ENCODE results near the gene EMC6. TPM values are rescaled to one million over a fixed set of nuclear protein-coding genes. Genes with fewer than 3 reads are reported as not detected.
A peak's percentile ranks its signal among the peaks of the same experiment; 100 is the strongest.

The EMC6 gene
- total and polyA plus RNA-seq, 2 of the 4 experiments (the other 2 are of a cell fraction), result 10.9 to 80.5 TPM

- Histone ChIP-seq H4K8ac (ENCODE audit: low read depth in 2 of 2, low read length in 2 of 2) (peak overlapping the region in 1 of 2 experiments; percentile 70; a peak in 1 of 4 replicates), H4K5ac (ENCODE audit: low read depth, low read length) (no peak overlapping the region), H3K9ac (ENCODE audit: low read depth, low read length) (no peak overlapping the region), H3K23ac (ENCODE audit: low read depth, low read length) (no peak overlapping the region), H2AK9ac (replicated peaks; ENCODE audit: low read depth, low read length, poor library complexity) (peak overlapping the region; percentile 2), H2BK120ac (ENCODE audit: low read depth, low read length) (no peak overlapping the region), H3K4ac (ENCODE audit: low read depth, low read length) (peak overlapping the region; percentile 62), H2BK5ac (ENCODE audit: low read depth, low read length, poor library complexity, severe bottlenecking) (no peak overlapping the region), H2BK15ac (ENCODE audit: low read depth, low read length) (no peak overlapping the region), H2AK5ac (ENCODE audit: low read depth, low read length) (peak overlapping the region; percentile 20), H3K27me3 (ENCODE audit: control insufficient read depth, insufficient read depth, low read length) (no peaks in the 10 kb centered on the region), H2AFZ (replicated peaks; ENCODE audit: low read length, poor library complexity) (peak overlapping the region; percentile 16), H3K36me3 (ENCODE audit: control insufficient read depth, insufficient read depth, low read length) (peaks cover 35% of the 10 kb centered on the region), H3K79me1 (ENCODE audit: low read depth in 1 of 2, low read length in 2 of 2) (peaks cover 0 to 28% of the 10 kb centered on the region in 2 experiments; a peak in 2 of 4 replicates), H3K18ac (ENCODE audit: low read depth, low read length) (peak overlapping the region; percentile 38; the same call in 1 of the 2 replicates), H3K4me3 (ENCODE audit: insufficient read depth, low read depth, low read length) (no peak overlapping the region), H3K56ac (ENCODE audit: extremely low read depth, insufficient read depth, low read length) (no peak overlapping the region; the same call in 1 of the 2 replicates), H3K4me2 (ENCODE audit: low read depth, low read length) (no peak overlapping the region), H2BK20ac (ENCODE audit: low read depth, low read length) (no peak overlapping the region), H3K14ac (replicated peaks; ENCODE audit: low read depth, low read length) (peak overlapping the region; percentile 52; the same call in 1 of the 2 replicates), H3K9me1 (ENCODE audit: insufficient read depth, low read length) (peaks cover 18% of the 10 kb centered on the region), H3K9me3 (ENCODE audit: control insufficient read depth, insufficient read depth, low read length) (no peaks in the 10 kb centered on the region), H3K27ac (ENCODE audit: insufficient read depth, low read length) (peak overlapping the region; percentile 66), H4K91ac (ENCODE audit: insufficient read depth, low read depth, low read length) (no peak overlapping the region), H3K4me1 (ENCODE audit: control insufficient read depth, insufficient read depth, low read length) (peaks cover 8% of the 10 kb centered on the region), H4K20me1 (ENCODE audit: insufficient read depth, low read length) (peaks cover 39% of the 10 kb centered on the region)
- peak; percentile 77 for ATAC-seq (ENCODE audit: low read depth)
- ChIA-PET CTCF (no interaction called here), POLR2A (ENCODE audit: unreplicated experiment) (interaction anchor here (0.6 kb wide), 1 partner anchor 58 kb away, joined by 3 read pairs; no protein-coding TSS in a partner anchor)
- peak; percentile 83 for DNase-seq
- BruUV-seq (replicated peaks), result no TSS peak
- in situ Hi-C loops (cut with MboI; ENCODE audit: low sequenced_read_pairs) (no loop called here), dilution Hi-C loops (cut with HindIII; ENCODE audit: low sequenced_read_pairs, unreplicated experiment) (no loop called here), intact Hi-C loops (cut with micrococcal nuclease) (no loop called here)
- no CpG with 5 or more reads among the region's 22 CpGs for WGBS, 2 experiments (ENCODE audit: extremely low coverage in 2 of 2, insufficient read length in 1 of 2)
- TF ChIP-seq USF2 (IDR thresholded peaks at IDR 0.05; ENCODE audit: low read depth, low read length), result 0 out of 2 replicates have a peak, but pooled peaks have one; percentile 14
- TF ChIP-seq CEBPB (IDR thresholded peaks at IDR 0.05; ENCODE audit: low read depth, low read length), result no peak
- TF ChIP-seq CTCF (conservative IDR thresholded peaks at IDR 0.05; ENCODE audit: low read depth, low read length), result no peak
- TF ChIP-seq SMC3 (IDR thresholded peaks at IDR 0.05; ENCODE audit: low read depth, low read length), result no peak
- peak; percentile 76 for TF ChIP-seq MXI1 (IDR thresholded peaks at IDR 0.05; ENCODE audit: borderline replicate concordance, low read depth, low read length)
- TF ChIP-seq FOS (IDR thresholded peaks at IDR 0.05; ENCODE audit: low read depth, low read length), result peak; percentile 61; the same call in 1 of the 2 replicates
- TF ChIP-seq BHLHE40 (IDR thresholded peaks at IDR 0.05; ENCODE audit: low read depth, low read length), result 0 out of 2 replicates have a peak, but pooled peaks have one; percentile 6
- no peak for TF ChIP-seq ELK1 (IDR thresholded peaks at IDR 0.05; ENCODE audit: borderline replicate concordance, low read depth, low read length)
- no peak for TF ChIP-seq RFX5 (IDR thresholded peaks at IDR 0.05; ENCODE audit: low read depth, low read length)
- no peak for TF ChIP-seq RCOR1 (IDR thresholded peaks at IDR 0.05; ENCODE audit: insufficient replicate concordance, low read length)
- TF ChIP-seq MAZ (IDR thresholded peaks at IDR 0.05; ENCODE audit: borderline replicate concordance, low read depth, low read length), result peak; percentile 66; the same call in 1 of the 2 replicates
- no peak for TF ChIP-seq POLR2A (IDR thresholded peaks at IDR 0.05; ENCODE audit: low read depth, low read length)
These were observed 9.0 kb upstream of the EMC6 start for GRCh38 chr17:3659541-3660111.
